MCF 10A (cell line): ENCODE data around the gene RALGPS1. TPM values are rescaled to one million over a fixed set of nuclear protein-coding genes. Genes with fewer than 3 reads are reported as not detected.

Experiments
- BruUV-seq: library from RNA; stranded (reverse); fragments of 400-500 nt; replicated peaks from 2 replicates; lab custom pipeline; 2021; lab: Mats Ljungman, UMichigan
- CTCF ChIA-PET: fragments of 300-600 bp; sonication (Branson Sonifier 250); formaldehyde crosslinking; extraction: SDS; loops from one replicate; lab custom pipeline; 2021; ENCODE audit warnings: antibody characterized with exemption, inconsistent platforms; lab: Yijun Ruan, JAX
- POLR2A ChIA-PET: fragments of 300-600, 350-650 bp; sonication (Branson Sonifier 250); formaldehyde crosslinking; extraction: SDS; loops from one replicate; lab custom pipeline; 2020; ENCODE audit warnings: antibody characterized with exemption, inconsistent platforms; lab: Yijun Ruan, JAX
- DNase-seq: peaks from one replicate; pipeline ENCODE4 v3.0.0-alpha.2; 2018; ENCODE audit not compliant: unreplicated experiment
- H3K27ac Mint-ChIP-seq: one replicate; pipeline ENCODE4 v1.8.0; 2022; ENCODE audit warnings: mild to moderate bottlenecking, low read depth, mixed read lengths; ENCODE audit not compliant: unreplicated experiment
- H3K27me3 Mint-ChIP-seq: one replicate; pipeline ENCODE4 v1.8.0; 2022; ENCODE audit warnings: mixed read lengths; ENCODE audit not compliant: insufficient read depth, unreplicated experiment
- H3K36me3 Mint-ChIP-seq: one replicate; pipeline ENCODE4 v1.8.0; 2022; ENCODE audit warnings: mild to moderate bottlenecking, moderate library complexity, mixed read lengths; ENCODE audit not compliant: insufficient read depth, unreplicated experiment
- H3K4me1 Mint-ChIP-seq: one replicate; pipeline ENCODE4 v1.8.0; 2022; ENCODE audit warnings: mixed read lengths; ENCODE audit not compliant: insufficient read depth, unreplicated experiment
- H3K4me3 Mint-ChIP-seq: one replicate; pipeline ENCODE4 v1.8.0; 2022; ENCODE audit warnings: mild to moderate bottlenecking, moderate library complexity, mixed read lengths; ENCODE audit not compliant: unreplicated experiment
- H3K9me3 Mint-ChIP-seq: one replicate; pipeline ENCODE4 v1.8.0; 2022; ENCODE audit warnings: mixed read lengths; ENCODE audit not compliant: unreplicated experiment
- CTCF ChIP-seq: fragments of 200-600 bp; IDR thresholded peaks from one replicate; pipeline ENCODE4 v1.8.0; 2022; ENCODE audit warnings: antibody characterized with exemption, mild to moderate bottlenecking; ENCODE audit not compliant: unreplicated experiment
- intact Hi-C: fragments of 100-400 bp; cut with micrococcal nuclease; formaldehyde crosslinking; loops from 2 replicates; pipeline ENCODE4 v1.14.1; 2022
- total RNA-seq: library from RNA; stranded (reverse); gene quantifications from 2 replicates; pipeline ENCODE4 v1.2.3, GENCODE V29; 2022

Gene RALGPS1
- total RNA-seq, 1 experiment from 2014 or later = 2.4 TPM

- ChIA-PET CTCF (interaction anchor here (0.5 to 1.2 kb wide), 2 partner anchors 16 to 88 kb away, joined by 3 to 4 read pairs; no protein-coding TSS in a partner anchor), POLR2A (interaction anchor here (1.2 kb wide), 1 partner anchor 11 kb away, joined by 4 read pairs; no protein-coding TSS in a partner anchor)
- H3K4me1 Mint-ChIP-seq = peaks cover 9% of the 10 kb centered on the region
- TF ChIP-seq CTCF = no peak
- BruUV-seq = no TSS peak
- no peak overlapping the region for H3K27ac Mint-ChIP-seq
- no peak overlapping the region for H3K4me3 Mint-ChIP-seq
- no peaks in the 10 kb centered on the region for H3K27me3 Mint-ChIP-seq
- DNase-seq = peak; percentile 3
- intact Hi-C loops = no loop called here
- H3K36me3 Mint-ChIP-seq = no peaks in the 10 kb centered on the region
- H3K9me3 Mint-ChIP-seq = no peaks in the 10 kb centered on the region
Observed at GRCh38 chr9:127022913-127023660, 108.5 kb downstream of the RALGPS1 start.

GRCh38 chr9:127025042-127025441, 110.5 kb downstream of the RALGPS1 start:
- CTCF ChIA-PET = no interaction called here
- Mint-ChIP-seq H3K4me1 (peaks cover 9% of the 10 kb centered on the region), H3K27ac (no peak overlapping the region), H3K27me3 (no peaks in the 10 kb centered on the region), H3K36me3 (no peaks in the 10 kb centered on the region), H3K9me3 (no peaks in the 10 kb centered on the region), H3K4me3 (no peak overlapping the region)
- intact Hi-C loops = no loop called here
- no peak for DNase-seq
- POLR2A ChIA-PET = no interaction called here
- BruUV-seq = no TSS peak
- no peak for TF ChIP-seq CTCF

- intact Hi-C loops = no loop called here
- no peak for TF ChIP-seq CTCF
- Mint-ChIP-seq H3K9me3 (no peaks in the 10 kb centered on the region), H3K36me3 (no peaks in the 10 kb centered on the region), H3K4me3 (no peak overlapping the region), H3K27ac (no peak overlapping the region), H3K27me3 (no peaks in the 10 kb centered on the region), H3K4me1 (peaks cover 9% of the 10 kb centered on the region)
- CTCF ChIA-PET = no interaction called here
- peak; percentile 6 for DNase-seq
- BruUV-seq = no TSS peak
- POLR2A ChIA-PET = interaction anchor here (1.6 kb wide), 1 partner anchor 9 kb away, joined by 3 read pairs; no protein-coding TSS in a partner anchor
Observed at GRCh38 chr9:127027694-127028093, 113.1 kb downstream of the RALGPS1 start.

GRCh38 chr9:127029548-127029947, 115.0 kb downstream of the RALGPS1 start:
- CTCF ChIA-PET = no interaction called here
- Mint-ChIP-seq H3K36me3 (no peaks in the 10 kb centered on the region), H3K4me1 (no peaks in the 10 kb centered on the region), H3K27ac (no peak overlapping the region), H3K9me3 (no peaks in the 10 kb centered on the region), H3K27me3 (no peaks in the 10 kb centered on the region), H3K4me3 (no peak overlapping the region)
- intact Hi-C loops = no loop called here
- POLR2A ChIA-PET = no interaction called here
- no peak for DNase-seq
- BruUV-seq = no TSS peak
- TF ChIP-seq CTCF = no peak
